A549 (cell line): ENCODE results near the gene UGT3A2. TPM values are rescaled to one million over a fixed set of nuclear protein-coding genes. Genes with fewer than 3 reads are reported as not detected.

ENCODE experiments used
- ATAC-seq, 2 experiments: fragments of 200-7000 bp in 1 of 2; fragments of >200 bp in 1 of 2; cut with Nextera tagmentation in 1 of 2; cut with Tn5 transposase in 1 of 2; 3 replicates each; pipeline versions ENCODE4 v1.8.0 to v1.9.1; 2018 to 2020; ENCODE audit warnings: mild to moderate bottlenecking in 1 of 2, moderate library complexity in 1 of 2
- CTCF ChIA-PET: fragments of 300-600 bp; sonication (Branson Sonifier 250); formaldehyde crosslinking; extraction: SDS; loops from one replicate; lab custom pipeline; 2021; ENCODE audit warnings: antibody characterized with exemption, inconsistent platforms; lab: Yijun Ruan, JAX
- POLR2A ChIA-PET: fragments of 350-600 bp; formaldehyde crosslinking; extraction: SDS; loops from one replicate; lab custom pipeline; 2021; ENCODE audit warnings: antibody characterized with exemption, inconsistent platforms; lab: Yijun Ruan, JAX
- DNase-seq, 2 experiments: peaks; one replicate each; pipeline versions ENCODE4 v3.0.0 to v3.0.0-alpha.2; 2011 to 2016; ENCODE audit warnings: low read depth in 1 of 2, low spot score in 1 of 2
- FAIRE-seq: peaks from 2 replicates; lab custom pipeline; 2011; peaks lifted over from hg19 to GRCh38; lab: Jason Lieb, UNC
- H3K27ac ChIP-seq, 2 experiments: fragments of >200 bp; sonication (Bioruptor Twin); formaldehyde crosslinking; 3 replicates each; pipeline ENCODE4 v1.5.1; 2016 to 2017
- H3K4me1 ChIP-seq: fragments of >200 bp; sonication (Bioruptor Twin); formaldehyde crosslinking; 3 replicates; pipeline ENCODE4 v1.6.1; 2016
- H3K4me2 ChIP-seq: fragments of >200 bp; sonication (Bioruptor Twin); formaldehyde crosslinking; 3 replicates; pipeline ENCODE4 v1.6.1; 2016
- H3K4me3 ChIP-seq: fragments of >200 bp; sonication (Bioruptor Twin); formaldehyde crosslinking; 3 replicates; pipeline ENCODE4 v1.5.1; 2016
- H3K9me3 ChIP-seq: fragments of >200 bp; sonication (Bioruptor Twin); formaldehyde crosslinking; 3 replicates; pipeline ENCODE4 v1.6.1; 2016
- BCL3 ChIP-seq: fragments of >200 bp; sonication (Bioruptor Twin); formaldehyde crosslinking; IDR thresholded peaks from 3 replicates; pipeline ENCODE4 v1.6.1; 2016
- CBX8 ChIP-seq: fragments of 200-600 bp; sonication (generic); IDR thresholded peaks from 2 replicates; pipeline ENCODE4 v1.6.1; 2016
- CEBPB ChIP-seq, 2 experiments: fragments of >200 bp in 1 of 2; sonication (Bioruptor Twin) in 1 of 2; formaldehyde crosslinking in 1 of 2; IDR thresholded peaks; 2 replicates each; pipeline ENCODE4 v1.6.1; 2012 to 2016
- EHF ChIP-seq: fragments of 250-450 bp; sonication (Bioruptor Pico); IDR thresholded peaks from 2 replicates; pipeline ENCODE4 v1.5.0; 2020; ENCODE audit warnings: mild to moderate bottlenecking
- EP300 ChIP-seq, 2 experiments: fragments of >200 bp; sonication (Bioruptor Twin); formaldehyde crosslinking; IDR thresholded peaks; 2 replicates in 1 of 2; 3 replicates in 1 of 2; pipeline ENCODE4 v1.6.1; 2016 to 2017
- GATA3 ChIP-seq: IDR thresholded peaks from 2 replicates; pipeline ENCODE4 v1.6.1; 2012; ENCODE audit warnings: borderline replicate concordance
- JUN ChIP-seq, 2 experiments: fragments of >200 bp; sonication (Bioruptor Twin); formaldehyde crosslinking; IDR thresholded peaks; 2 replicates in 1 of 2; 3 replicates in 1 of 2; pipeline ENCODE4 v1.6.1; 2016 to 2017
- KDM5A ChIP-seq: fragments of 200-600 bp; sonication (generic); IDR thresholded peaks from 2 replicates; pipeline ENCODE4 v1.6.1; 2016; ENCODE audit warnings: antibody characterized with exemption, mild to moderate bottlenecking
- POLR2AphosphoS2 ChIP-seq: conservative IDR thresholded peaks from 2 replicates; pipeline ENCODE4 v1.6.1; 2012; ENCODE audit warnings: low read length, improper control_type of control experiment, inconsistent platforms
- RAD21 ChIP-seq, 2 experiments: fragments of >200 bp in 1 of 2; sonication (Bioruptor Twin) in 1 of 2; formaldehyde crosslinking in 1 of 2; IDR thresholded peaks in 1 of 2; conservative IDR thresholded peaks in 1 of 2; 2 replicates in 1 of 2; 3 replicates in 1 of 2; pipeline ENCODE4 v1.6.1; 2012 to 2018; ENCODE audit warnings: inconsistent platforms in 1 of 2
- RARB ChIP-seq: fragments of 250-450 bp; sonication (Bioruptor Pico); IDR thresholded peaks from 2 replicates; pipeline ENCODE4 v1.8.0; 2021; ENCODE audit warnings: mild to moderate bottlenecking, moderate library complexity
- RCOR1 ChIP-seq: fragments of 150-350 bp; IDR thresholded peaks from 2 replicates; pipeline ENCODE4 v1.6.1; 2014; ENCODE audit warnings: antibody characterized with exemption, low read length, low read depth
- REST ChIP-seq: fragments of 200-600 bp; sonication (generic); IDR thresholded peaks from 2 replicates; pipeline ENCODE4 v1.6.1; 2016; ENCODE audit warnings: antibody characterized with exemption, mild to moderate bottlenecking, moderate library complexity
- RFX5 ChIP-seq: fragments of 450-650 bp; IDR thresholded peaks from 2 replicates; pipeline ENCODE4 v1.7.1; 2014; ENCODE audit warnings: antibody characterized with exemption, mild to moderate bottlenecking, moderate library complexity
- SMC3 ChIP-seq: fragments of >200 bp; sonication (Bioruptor Twin); formaldehyde crosslinking; IDR thresholded peaks from 3 replicates; pipeline ENCODE4 v1.6.1; 2018; ENCODE audit warnings: inconsistent platforms
- SREBF2 ChIP-seq: fragments of 450-650 bp; IDR thresholded peaks from 2 replicates; pipeline ENCODE4 v1.6.1; 2014; ENCODE audit warnings: mild to moderate bottlenecking, moderate library complexity
- TP53 ChIP-seq: fragments of 250-450 bp; sonication (Bioruptor Pico); IDR thresholded peaks from 2 replicates; pipeline ENCODE4 v1.5.0; 2021; ENCODE audit warnings: mild to moderate bottlenecking, moderate library complexity
- WGBS: methylation state at CpG from one replicate; pipeline ENCODE4 v1.1.6; 2017; ENCODE audit errors: missing lambda C conversion rate; 5-methylcytosine and 5-hydroxymethylcytosine counted together
- polyA plus RNA-seq, 4 experiments: library from polyadenylated mRNA; depleted of rRNA in 3 of 4; stranded (reverse); fragments of >200 nt; fragmentation: RNase III in 1 of 4; extraction: RNeasy Plus Mini Kit Qiagen cat#74134 plus additional on column Dnase treatment in 1 of 4; gene quantifications; 2 replicates in 3 of 4; 3 replicates in 1 of 4; pipeline ENCODE4 v1.2.3, GENCODE V29; 2011 to 2017
- TF ChIP-seq, protein P1 (sequence below): IDR thresholded peaks from 2 replicates; pipeline ENCODE4 v1.6.1; 2012; ENCODE audit warnings: low read depth, borderline replicate concordance
- TF ChIP-seq, protein P2 (sequence below): IDR thresholded peaks from 2 replicates; pipeline ENCODE4 v1.6.1; 2012
- TF ChIP-seq, protein P3 (sequence below): fragments of 250-450 bp; sonication (Bioruptor Pico); IDR thresholded peaks from 2 replicates; pipeline ENCODE4 v1.5.0; 2021; ENCODE audit warnings: mild to moderate bottlenecking, moderate library complexity, borderline replicate concordance

UGT3A2 gene
- polyA plus RNA-seq, 2 of the 4 experiments (the other 2 are of a cell fraction), result not detected

DNA sequence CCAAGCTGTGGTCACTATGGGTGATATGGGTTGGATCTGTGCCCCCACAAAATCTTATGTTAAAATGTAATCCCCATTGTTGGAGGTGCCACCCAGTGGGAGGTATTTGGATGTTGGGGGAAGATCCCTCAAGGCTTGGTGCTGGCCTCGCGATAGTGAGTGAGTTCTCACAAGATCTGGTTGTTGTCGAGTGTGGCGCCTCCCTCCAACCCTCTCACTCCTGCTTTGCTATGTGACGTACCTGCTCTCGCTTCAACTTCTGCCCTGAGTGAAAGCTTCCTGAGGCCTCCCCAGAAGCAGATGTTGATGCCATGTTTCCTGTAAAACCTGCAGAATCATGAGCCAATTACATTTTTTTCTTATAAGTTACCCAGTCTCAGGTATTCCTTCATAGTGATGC is 35.5 kb downstream of the UGT3A2 start:
- WGBS, result 59% methylated on average over 6 of the region's 6 CpGs
- ATAC-seq (no peak), FAIRE-seq (no peak), DNase-seq (no peak)
- H3K27ac ChIP-seq, result no peak overlapping the region
- no peaks in the 10 kb centered on the region for H3K4me1 ChIP-seq
- H3K9me3 ChIP-seq, result no peaks in the 10 kb centered on the region
- no peak for TF ChIP-seq CBX8
- TF ChIP-seq EHF (CRISPR knock-in tag), result no peak
- TF ChIP-seq RAD21 (conservative IDR thresholded peaks at IDR 0.05 in 1 of 2, IDR thresholded peaks at IDR 0.05 in 1 of 2), result no peak
- TF ChIP-seq SMC3, result no peak
- TF ChIP-seq RCOR1, result no peak
- no peak for TF ChIP-seq TP53 (CRISPR knock-in tag)
- no peak for TF ChIP-seq CEBPB (IDR thresholded peaks at IDR 0.05)
- no peak overlapping the region for H3K4me2 ChIP-seq
- ChIA-PET CTCF (no interaction called here), POLR2A (no interaction called here)
- H3K4me3 ChIP-seq, result no peak overlapping the region

- H3K27ac ChIP-seq, result no peak overlapping the region
- POLR2A ChIA-PET, result no interaction called here
Measured at GRCh38 chr5:36029914-36030313, 36.8 kb downstream of the UGT3A2 start.

DNA sequence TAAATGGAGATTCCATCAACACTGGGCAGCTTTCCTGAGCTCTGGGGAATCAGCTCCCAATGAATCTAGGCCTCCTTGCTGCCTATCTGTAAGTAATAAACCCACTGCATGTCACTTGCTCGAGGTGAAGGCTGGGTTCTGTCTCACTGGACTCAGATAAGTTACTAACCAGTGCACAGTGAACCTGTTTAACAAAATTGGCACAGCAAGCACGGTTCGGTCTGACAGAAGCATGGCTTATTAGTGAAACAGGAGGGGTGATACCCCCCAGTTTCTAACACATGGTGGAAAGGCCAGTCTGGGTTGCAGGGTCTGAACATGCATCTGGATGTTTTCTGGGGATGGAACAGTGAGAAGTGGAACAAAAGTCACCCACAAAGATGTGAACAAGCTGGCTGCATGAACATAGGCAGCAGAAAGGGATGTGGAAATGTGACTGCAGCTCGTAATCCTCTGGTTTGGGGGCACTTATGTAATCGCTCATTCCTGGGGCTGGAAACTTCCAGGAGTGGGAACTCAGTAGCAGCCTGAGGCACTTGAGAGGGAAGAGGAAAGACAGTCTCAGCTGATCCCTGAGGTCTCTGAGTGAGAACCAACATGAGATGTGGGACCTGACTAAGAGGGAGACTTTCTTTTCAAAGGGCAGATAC is 37.7 kb downstream of the UGT3A2 start:
- TF ChIP-seq JUN (IDR thresholded peaks at IDR 0.05) (no peak), POLR2AphosphoS2 (no peak), RARB (CRISPR knock-in tag) (no peak), SREBF2 (no peak), REST (no peak), RFX5 (no peak)
- TF ChIP-seq, protein P1, sequence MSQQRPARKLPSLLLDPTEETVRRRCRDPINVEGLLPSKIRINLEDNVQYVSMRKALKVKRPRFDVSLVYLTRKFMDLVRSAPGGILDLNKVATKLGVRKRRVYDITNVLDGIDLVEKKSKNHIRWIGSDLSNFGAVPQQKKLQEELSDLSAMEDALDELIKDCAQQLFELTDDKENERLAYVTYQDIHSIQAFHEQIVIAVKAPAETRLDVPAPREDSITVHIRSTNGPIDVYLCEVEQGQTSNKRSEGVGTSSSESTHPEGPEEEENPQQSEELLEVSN, result no peak
- TF ChIP-seq, protein P2, sequence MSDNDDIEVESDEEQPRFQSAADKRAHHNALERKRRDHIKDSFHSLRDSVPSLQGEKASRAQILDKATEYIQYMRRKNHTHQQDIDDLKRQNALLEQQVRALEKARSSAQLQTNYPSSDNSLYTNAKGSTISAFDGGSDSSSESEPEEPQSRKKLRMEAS, result no peak
- TF ChIP-seq, protein P3, sequence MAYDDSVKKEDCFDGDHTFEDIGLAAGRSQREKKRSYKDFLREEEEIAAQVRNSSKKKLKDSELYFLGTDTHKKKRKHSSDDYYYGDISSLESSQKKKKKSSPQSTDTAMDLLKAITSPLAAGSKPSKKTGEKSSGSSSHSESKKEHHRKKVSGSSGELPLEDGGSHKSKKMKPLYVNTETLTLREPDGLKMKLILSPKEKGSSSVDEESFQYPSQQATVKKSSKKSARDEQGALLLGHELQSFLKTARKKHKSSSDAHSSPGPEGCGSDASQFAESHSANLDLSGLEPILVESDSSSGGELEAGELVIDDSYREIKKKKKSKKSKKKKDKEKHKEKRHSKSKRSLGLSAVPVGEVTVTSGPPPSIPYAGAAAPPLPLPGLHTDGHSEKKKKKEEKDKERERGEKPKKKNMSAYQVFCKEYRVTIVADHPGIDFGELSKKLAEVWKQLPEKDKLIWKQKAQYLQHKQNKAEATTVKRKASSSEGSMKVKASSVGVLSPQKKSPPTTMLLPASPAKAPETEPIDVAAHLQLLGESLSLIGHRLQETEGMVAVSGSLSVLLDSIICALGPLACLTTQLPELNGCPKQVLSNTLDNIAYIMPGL (CRISPR knock-in tag), result no peak
- no peak for DNase-seq
- no peak overlapping the region for H3K4me3 ChIP-seq
- H3K27ac ChIP-seq, result no peak overlapping the region
- no peak overlapping the region for H3K4me2 ChIP-seq
- WGBS, result 8% methylated on average over 5 of the region's 5 CpGs
- ATAC-seq, result no peak
- ChIA-PET POLR2A (no interaction called here), CTCF (no interaction called here)
- FAIRE-seq, result no peak
- H3K9me3 ChIP-seq, result no peaks in the 10 kb centered on the region
- H3K4me1 ChIP-seq, result no peaks in the 10 kb centered on the region

More at GRCh38 chr5:36029914-36030313, 36.8 kb downstream of the UGT3A2 start:
- no peak for FAIRE-seq
- Histone ChIP-seq H3K4me1 (no peaks in the 10 kb centered on the region), H3K9me3 (no peaks in the 10 kb centered on the region), H3K4me3 (no peak overlapping the region), H3K4me2 (no peak overlapping the region)
- DNase-seq, result no peak
- 29% methylated on average over 1 of the region's 1 CpG for WGBS
- no peak for ATAC-seq
- no peak for TF ChIP-seq CBX8
- TF ChIP-seq RFX5, result no peak
- TF ChIP-seq BCL3, result no peak
- TF ChIP-seq EP300 (IDR thresholded peaks at IDR 0.05), result no peak
- TF ChIP-seq POLR2AphosphoS2, result no peak
- TF ChIP-seq, protein P2, result no peak
- TF ChIP-seq GATA3, result no peak
- no peak for TF ChIP-seq KDM5A
- CTCF ChIA-PET, result no interaction called here
